Esophagus muscularis mucosa (tissue), 3 donors: ENCODE measurements around the gene ZNF862.

Source experiments
- CTCF ChIP-seq, 3 experiments: fragments of 200-600 bp in 2 of 3; fragments of 450-650 bp in 1 of 3; sonication (generic) in 2 of 3; IDR thresholded peaks; one replicate each; pipeline ENCODE4 v1.5.1; 2017 to 2019; ENCODE audit warnings: antibody characterized with exemption in 3 of 3, mild to moderate bottlenecking in 2 of 3, moderate library complexity in 1 of 3
- POLR2A ChIP-seq: fragments of 450-650 bp; IDR thresholded peaks from one replicate; pipeline ENCODE4 v1.6.1; 2017; ENCODE audit warnings: antibody characterized with exemption, moderate library complexity, mild to moderate bottlenecking, low read depth
- POLR2AphosphoS5 ChIP-seq, 2 donors: sonication (generic); formaldehyde crosslinking; IDR thresholded peaks; one replicate each; pipeline ENCODE4 v1.6.1; 2017; ENCODE audit warnings: antibody characterized with exemption in 2 of 2

DNA sequence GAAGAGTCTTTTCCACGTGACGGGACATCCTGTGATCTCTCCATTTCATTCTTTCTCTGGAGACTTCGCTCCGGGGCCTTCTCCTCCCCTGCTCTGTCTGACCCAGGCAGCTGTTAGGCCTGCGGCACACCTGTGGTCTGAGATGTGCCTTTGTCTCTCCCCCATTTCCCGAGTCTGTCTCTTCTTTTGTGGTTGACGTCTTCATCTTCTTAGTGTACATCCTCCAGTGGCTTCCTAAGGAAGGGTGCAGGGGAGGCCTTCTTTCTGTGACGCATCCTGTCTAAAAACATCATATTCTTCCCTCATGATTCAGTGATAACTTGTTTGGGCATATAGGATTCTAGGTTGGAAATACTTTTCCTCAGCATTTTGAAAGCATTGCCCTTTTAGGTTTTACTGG, 18.4 kb downstream of the ZNF862 start:
- TF ChIP-seq CTCF (IDR thresholded peaks at IDR 0.05) (no peak), POLR2A (no peak), POLR2AphosphoS5 (IDR thresholded peaks at IDR 0.05) (no peak)
